Measurements from ENCODE around the gene SCN3B. TPM values are rescaled to one million over a fixed set of nuclear protein-coding genes. Genes with fewer than 3 reads are reported as not detected.

SCN3B gene
- total and polyA plus RNA-seq, 2 of the 13 experiments (the other 11 are each of a cell fraction or from before 2014, with no cell fraction given) = 0.07 to 0.11 TPM

GRCh38 chr11:123584186-123584585 is 70.2 kb downstream of the SCN3B start (continued):
- TF ChIP-seq ZBTB34 (CRISPR knock-in tag; IDR thresholded peaks at IDR 0.05) (no peak), ARID2 (CRISPR knock-in tag; IDR thresholded peaks at IDR 0.05; ENCODE audit: borderline replicate concordance) (no peak), ZNF558 (CRISPR knock-in tag; IDR thresholded peaks at IDR 0.05; ENCODE audit: borderline replicate concordance) (no peak)

GRCh38 chr11:123582992-123583504 is 71.4 kb downstream of the SCN3B start:
- H3K9me3 ChIP-seq (ENCODE audit: low read length) = no peaks in the 10 kb centered on the region
- H3K9ac ChIP-seq (ENCODE audit: insufficient read depth, low read depth, low read length) = no peak overlapping the region
- FAIRE-seq (no peak), DNase-seq (ENCODE audit: low spot score) (no peak), ATAC-seq (no peak)
- no peak overlapping the region for H3K27ac ChIP-seq (ENCODE audit: extremely low read length, insufficient read depth, low read length)
- ChIA-PET POLR2A (no interaction called here), CTCF (ENCODE audit: low intra/inter-chr PET ratio, low total read pairs) (no interaction called here)
- H3K4me3 ChIP-seq (replicated peaks in 1 of 3; ENCODE audit: insufficient read depth in 1 of 3, low read depth in 2 of 3, low read length in 3 of 3) = no peak overlapping the region
- no peaks in the 10 kb centered on the region for H4K20me1 ChIP-seq (ENCODE audit: insufficient read depth, low read length)
- peaks cover 1 to 13% of the 10 kb centered on the region in 2 experiments; a peak in 4 of 5 replicates for H3K27me3 ChIP-seq (ENCODE audit: control insufficient read depth in 1 of 2, insufficient read depth in 2 of 2, low read length in 2 of 2)
- no peaks in the 10 kb centered on the region for H3K79me2 ChIP-seq (ENCODE audit: insufficient read depth, low read length)
- intact Hi-C loops (cut with micrococcal nuclease; ENCODE audit: unreplicated experiment) (loop anchor here (10.0 kb wide), 1 partner anchor 62 kb away; no protein-coding TSS in a partner anchor), in situ Hi-C loops (cut with HindIII; ENCODE audit: extremely low pct_ligation_motif_present, low pct_unique_long_range_greater_than_20kb) (no loop called here)
- H2AFZ ChIP-seq (ENCODE audit: low read length) = no peak overlapping the region
- H3K4me2 ChIP-seq (ENCODE audit: low read depth, low read length) = no peak overlapping the region
- BruUV-seq (replicated peaks) = no TSS peak
- H3K4me1 ChIP-seq (ENCODE audit: insufficient read depth, low read length) = peaks cover 12% of the 10 kb centered on the region
- no peaks in the 10 kb centered on the region for H3K36me3 ChIP-seq (replicated peaks in 1 of 2; ENCODE audit: control insufficient read depth in 1 of 2, insufficient read depth in 2 of 2, low read length in 2 of 2)
- WGBS (ENCODE audit: low lambda C conversion rate) = 76% methylated on average over 11 of the region's 12 CpGs
- TF ChIP-seq SMARCC2 (IDR thresholded peaks at IDR 0.05) (no peak), ELF4 (CRISPR knock-in tag; IDR thresholded peaks at IDR 0.05; ENCODE audit: borderline replicate concordance) (no peak), YEATS4 (CRISPR knock-in tag; IDR thresholded peaks at IDR 0.05; ENCODE audit: borderline replicate concordance) (no peak), ZFYVE20 (CRISPR knock-in tag; IDR thresholded peaks at IDR 0.05; ENCODE audit: borderline replicate concordance, low read depth) (no peak), ZNF362 (CRISPR knock-in tag; IDR thresholded peaks at IDR 0.05; ENCODE audit: borderline replicate concordance) (no peak), MNT (IDR thresholded peaks at IDR 0.05) (peak; percentile 98), ZNF138 (CRISPR knock-in tag; IDR thresholded peaks at IDR 0.05; ENCODE audit: low read depth) (no peak), HOMEZ (CRISPR knock-in tag; IDR thresholded peaks at IDR 0.05; ENCODE audit: low read depth) (no peak), SOX6 (IDR thresholded peaks at IDR 0.05) (0 out of 2 replicates have a peak, but pooled peaks have one; percentile 13), SOX6 (CRISPR knock-in tag; IDR thresholded peaks at IDR 0.05) (no peak), FOXO1 (CRISPR knock-in tag; IDR thresholded peaks at IDR 0.05) (no peak), NFRKB (IDR thresholded peaks at IDR 0.05) (no peak), PAWR (CRISPR knock-in tag; IDR thresholded peaks at IDR 0.05; ENCODE audit: borderline replicate concordance) (no peak)
